ENCODE measurements around the gene GRID2IP.

The GRID2IP gene

GRCh38 chr7:6575281-6576023 lies 24.2 kb upstream of the GRID2IP start:
- no peak for ATAC-seq
- no peaks in the 10 kb centered on the region for H3K9me3 Mint-ChIP-seq
- H3K27ac Mint-ChIP-seq, result no peak overlapping the region

GRCh38 chr7:6571160-6571779 lies 20.0 kb upstream of the GRID2IP start:
- ATAC-seq, result peak; percentile 48
- Mint-ChIP-seq H3K4me1 (peaks cover 3% of the 10 kb centered on the region), H3K36me3 (ENCODE audit: low read depth) (no peaks in the 10 kb centered on the region)

More at GRCh38 chr7:6575281-6576023, 24.2 kb upstream of the GRID2IP start:
- H3K4me1 Mint-ChIP-seq, result peaks cover 13% of the 10 kb centered on the region
- no peaks in the 10 kb centered on the region for H3K27me3 Mint-ChIP-seq
- peak overlapping the region; percentile 83 for H3K4me3 Mint-ChIP-seq
- H3K36me3 Mint-ChIP-seq (ENCODE audit: low read depth), result no peaks in the 10 kb centered on the region
- DNase-seq, result no peak

GRCh38 chr7:6567886-6568285 lies 16.6 kb upstream of the GRID2IP start:
- Mint-ChIP-seq H3K36me3 (ENCODE audit: low read depth) (no peaks in the 10 kb centered on the region), H3K27me3 (no peaks in the 10 kb centered on the region), H3K4me1 (no peaks in the 10 kb centered on the region), H3K27ac (no peak overlapping the region), H3K4me3 (no peak overlapping the region), H3K9me3 (no peaks in the 10 kb centered on the region)
- ATAC-seq (no peak), DNase-seq (no peak)

More at GRCh38 chr7:6571160-6571779, 20.0 kb upstream of the GRID2IP start:
- no peaks in the 10 kb centered on the region for H3K27me3 Mint-ChIP-seq
- no peak for DNase-seq
- no peak overlapping the region for H3K4me3 Mint-ChIP-seq
- no peaks in the 10 kb centered on the region for H3K9me3 Mint-ChIP-seq
- H3K27ac Mint-ChIP-seq, result no peak overlapping the region

- H3K4me3 Mint-ChIP-seq, result no peak overlapping the region
- no peaks in the 10 kb centered on the region for H3K27me3 Mint-ChIP-seq
- H3K27ac Mint-ChIP-seq, result no peak overlapping the region
- ATAC-seq, result no peak
- no peaks in the 10 kb centered on the region for H3K9me3 Mint-ChIP-seq
- H3K4me1 Mint-ChIP-seq, result no peaks in the 10 kb centered on the region
- no peaks in the 10 kb centered on the region for H3K36me3 Mint-ChIP-seq (ENCODE audit: low read depth)
- no peak for DNase-seq
These were observed 14.4 kb upstream of the GRID2IP start for GRCh38 chr7:6565655-6566054.

- Mint-ChIP-seq H3K27ac (no peak overlapping the region), H3K36me3 (ENCODE audit: low read depth) (no peaks in the 10 kb centered on the region), H3K9me3 (no peaks in the 10 kb centered on the region), H3K4me3 (no peak overlapping the region), H3K4me1 (no peaks in the 10 kb centered on the region), H3K27me3 (no peaks in the 10 kb centered on the region)
- DNase-seq (no peak), ATAC-seq (no peak)
These were observed 12.9 kb upstream of the GRID2IP start for GRCh38 chr7:6563936-6564770.

GRCh38 chr7:6562106-6562505 lies 10.8 kb upstream of the GRID2IP start:
- H3K36me3 Mint-ChIP-seq (ENCODE audit: low read depth), result no peaks in the 10 kb centered on the region
- H3K4me1 Mint-ChIP-seq, result no peaks in the 10 kb centered on the region
- no peaks in the 10 kb centered on the region for H3K27me3 Mint-ChIP-seq
- no peak overlapping the region for H3K4me3 Mint-ChIP-seq
- DNase-seq (no peak), ATAC-seq (no peak)
- no peaks in the 10 kb centered on the region for H3K9me3 Mint-ChIP-seq
- H3K27ac Mint-ChIP-seq, result no peak overlapping the region

- H3K27ac Mint-ChIP-seq, result no peak overlapping the region
- H3K27me3 Mint-ChIP-seq, result no peaks in the 10 kb centered on the region
- H3K4me3 Mint-ChIP-seq, result no peak overlapping the region
- H3K36me3 Mint-ChIP-seq (ENCODE audit: low read depth), result no peaks in the 10 kb centered on the region
- peaks cover 2% of the 10 kb centered on the region for H3K4me1 Mint-ChIP-seq
- no peak for DNase-seq
- ATAC-seq, result no peak
- no peaks in the 10 kb centered on the region for H3K9me3 Mint-ChIP-seq
These were observed 8.6 kb upstream of the GRID2IP start for GRCh38 chr7:6559896-6560295.

- H3K27me3 Mint-ChIP-seq, result no peaks in the 10 kb centered on the region
- H3K36me3 Mint-ChIP-seq (ENCODE audit: low read depth), result no peaks in the 10 kb centered on the region
- DNase-seq, result peak; percentile 35
- H3K4me1 Mint-ChIP-seq, result peaks cover 6% of the 10 kb centered on the region
- no peaks in the 10 kb centered on the region for H3K9me3 Mint-ChIP-seq
- H3K27ac Mint-ChIP-seq, result no peak overlapping the region
- H3K4me3 Mint-ChIP-seq, result no peak overlapping the region
- ATAC-seq, result peak; percentile 52
These were observed 7.6 kb upstream of the GRID2IP start for GRCh38 chr7:6558837-6559236.

GRCh38 chr7:6556196-6556595 lies 4.9 kb upstream of the GRID2IP start:
- Mint-ChIP-seq H3K36me3 (ENCODE audit: low read depth) (no peaks in the 10 kb centered on the region), H3K27ac (no peak overlapping the region), H3K9me3 (no peaks in the 10 kb centered on the region), H3K4me3 (no peak overlapping the region), H3K4me1 (peaks cover 6% of the 10 kb centered on the region), H3K27me3 (no peaks in the 10 kb centered on the region)
- DNase-seq (no peak), ATAC-seq (no peak)

- Mint-ChIP-seq H3K27ac (peak overlapping the region; percentile 65), H3K9me3 (no peaks in the 10 kb centered on the region), H3K4me1 (peaks cover 6% of the 10 kb centered on the region), H3K27me3 (no peaks in the 10 kb centered on the region), H3K36me3 (ENCODE audit: low read depth) (no peaks in the 10 kb centered on the region), H3K4me3 (no peak overlapping the region)
- DNase-seq, result no peak
- ATAC-seq, result no peak
These were observed 3.6 kb upstream of the GRID2IP start for GRCh38 chr7:6554848-6555247.

GRCh38 chr7:6553448-6554044 lies 2.3 kb upstream of the GRID2IP start:
- H3K36me3 Mint-ChIP-seq (ENCODE audit: low read depth), result no peaks in the 10 kb centered on the region
- no peak overlapping the region for H3K27ac Mint-ChIP-seq
- ATAC-seq (no peak), DNase-seq (no peak)
- peaks cover 6% of the 10 kb centered on the region for H3K4me1 Mint-ChIP-seq
- H3K4me3 Mint-ChIP-seq, result no peak overlapping the region
- H3K9me3 Mint-ChIP-seq, result no peaks in the 10 kb centered on the region
- no peaks in the 10 kb centered on the region for H3K27me3 Mint-ChIP-seq

- H3K4me3 Mint-ChIP-seq, result no peak overlapping the region
- peaks cover 10% of the 10 kb centered on the region for H3K4me1 Mint-ChIP-seq
- no peaks in the 10 kb centered on the region for H3K27me3 Mint-ChIP-seq
- H3K9me3 Mint-ChIP-seq, result no peaks in the 10 kb centered on the region
- DNase-seq, result no peak
- no peak for ATAC-seq
- no peak overlapping the region for H3K27ac Mint-ChIP-seq
- no peaks in the 10 kb centered on the region for H3K36me3 Mint-ChIP-seq (ENCODE audit: low read depth)
These were observed 3.9 kb downstream of the GRID2IP start for GRCh38 chr7:6547400-6547799.

GRCh38 chr7:6546498-6547251 lies 4.6 kb downstream of the GRID2IP start:
- H3K4me3 Mint-ChIP-seq, result no peak overlapping the region
- no peaks in the 10 kb centered on the region for H3K9me3 Mint-ChIP-seq
- DNase-seq, result no peak
- H3K4me1 Mint-ChIP-seq, result peaks cover 10% of the 10 kb centered on the region
- no peaks in the 10 kb centered on the region for H3K36me3 Mint-ChIP-seq (ENCODE audit: low read depth)
- H3K27ac Mint-ChIP-seq, result no peak overlapping the region
- H3K27me3 Mint-ChIP-seq, result no peaks in the 10 kb centered on the region
- no peak for ATAC-seq

Data from activated naive CD8-positive, alpha-beta T cell treated with anti-CD3 and anti-CD28 coated beads, Interleukin-2, amount 50 U/mL, for 24 hours (primary cell).